Measurements from ENCODE around the gene ARHGAP21.

GRCh38 chr10:24574161-24574560 is 149.5 kb downstream of the ARHGAP21 start:
- TF ChIP-seq, protein P1, sequence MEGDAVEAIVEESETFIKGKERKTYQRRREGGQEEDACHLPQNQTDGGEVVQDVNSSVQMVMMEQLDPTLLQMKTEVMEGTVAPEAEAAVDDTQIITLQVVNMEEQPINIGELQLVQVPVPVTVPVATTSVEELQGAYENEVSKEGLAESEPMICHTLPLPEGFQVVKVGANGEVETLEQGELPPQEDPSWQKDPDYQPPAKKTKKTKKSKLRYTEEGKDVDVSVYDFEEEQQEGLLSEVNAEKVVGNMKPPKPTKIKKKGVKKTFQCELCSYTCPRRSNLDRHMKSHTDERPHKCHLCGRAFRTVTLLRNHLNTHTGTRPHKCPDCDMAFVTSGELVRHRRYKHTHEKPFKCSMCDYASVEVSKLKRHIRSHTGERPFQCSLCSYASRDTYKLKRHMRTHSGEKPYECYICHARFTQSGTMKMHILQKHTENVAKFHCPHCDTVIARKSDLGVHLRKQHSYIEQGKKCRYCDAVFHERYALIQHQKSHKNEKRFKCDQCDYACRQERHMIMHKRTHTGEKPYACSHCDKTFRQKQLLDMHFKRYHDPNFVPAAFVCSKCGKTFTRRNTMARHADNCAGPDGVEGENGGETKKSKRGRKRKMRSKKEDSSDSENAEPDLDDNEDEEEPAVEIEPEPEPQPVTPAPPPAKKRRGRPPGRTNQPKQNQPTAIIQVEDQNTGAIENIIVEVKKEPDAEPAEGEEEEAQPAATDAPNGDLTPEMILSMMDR (IDR thresholded peaks at IDR 0.05) = no peak
- no peak for TF ChIP-seq POLR2A (IDR thresholded peaks at IDR 0.05)

All from esophagus squamous epithelium (tissue), 4 donors.